IMR-90 (cell line): ENCODE data around the gene HAUS3.

Source experiments
- CEBPB ChIP-seq: IDR thresholded peaks from 2 replicates; pipeline ENCODE4 v1.6.1; 2012; ENCODE audit warnings: low read depth, low read length, improper control_type of control experiment
- FOS ChIP-seq: fragments of 150-350 bp; IDR thresholded peaks from 2 replicates; pipeline ENCODE4 v1.6.1; 2016; ENCODE audit warnings: low read depth, low read length
- MAFK ChIP-seq: IDR thresholded peaks from 2 replicates; pipeline ENCODE4 v1.6.1; 2012; ENCODE audit warnings: low read depth, low read length, improper control_type of control experiment
- MAZ ChIP-seq: IDR thresholded peaks from 2 replicates; pipeline ENCODE4 v1.6.1; 2012; ENCODE audit warnings: low read depth, mild to moderate bottlenecking, low read length, improper control_type of control experiment, moderate library complexity, borderline replicate concordance
- MXI1 ChIP-seq: IDR thresholded peaks from 2 replicates; pipeline ENCODE4 v1.6.1; 2012; ENCODE audit warnings: low read depth, mild to moderate bottlenecking, low read length, moderate library complexity, borderline replicate concordance
- NFE2L2 ChIP-seq: fragments of 150-350 bp; IDR thresholded peaks from 2 replicates; pipeline ENCODE4 v1.6.1; 2016; ENCODE audit warnings: low read depth, mild to moderate bottlenecking, low read length
- POLR2A ChIP-seq: IDR thresholded peaks from 2 replicates; pipeline ENCODE4 v1.6.1; 2012; ENCODE audit warnings: mild to moderate bottlenecking, low read depth, low read length
- RAD21 ChIP-seq: IDR thresholded peaks from 2 replicates; pipeline ENCODE4 v1.6.1; 2012; ENCODE audit warnings: low read length, improper control_type of control experiment
- RCOR1 ChIP-seq: IDR thresholded peaks from 2 replicates; pipeline ENCODE4 v1.6.1; 2012; ENCODE audit warnings: mild to moderate bottlenecking, low read length, improper control_type of control experiment; ENCODE audit not compliant: insufficient replicate concordance
- RFX5 ChIP-seq: IDR thresholded peaks from 2 replicates; pipeline ENCODE4 v1.8.0; 2012; ENCODE audit warnings: low read depth, mild to moderate bottlenecking, low read length, moderate library complexity
- TF ChIP-seq, protein P1 (sequence below): conservative IDR thresholded peaks from 2 replicates; pipeline ENCODE4 v1.5.1; 2012; ENCODE audit warnings: mild to moderate bottlenecking, low read depth, low read length, improper control_type of control experiment

DNA sequence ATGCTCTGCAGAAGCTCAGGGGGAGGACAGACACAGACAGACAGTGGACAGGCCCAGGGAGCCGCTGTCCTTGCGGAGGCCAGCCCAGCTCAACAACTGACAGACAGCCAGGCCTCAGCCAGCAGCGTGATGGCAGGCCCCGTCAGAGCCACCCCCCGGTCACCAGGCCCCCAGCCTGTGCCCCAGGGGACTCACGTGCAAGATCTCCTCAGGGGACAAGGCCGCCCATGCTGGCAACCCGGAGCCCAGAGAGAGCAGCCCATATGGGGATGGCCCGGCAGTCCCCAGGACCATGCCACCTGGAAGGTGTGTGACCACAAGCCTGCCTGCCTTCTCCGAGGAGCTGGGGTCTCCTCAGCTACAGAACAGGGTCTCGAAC lies 48.0 kb upstream of the HAUS3 start:
- TF ChIP-seq FOS (no peak), NFE2L2 (no peak), MAZ (no peak), POLR2A (no peak), RCOR1 (no peak), CEBPB (no peak), RAD21 (no peak), MXI1 (no peak), RFX5 (no peak), MAFK (no peak)
- TF ChIP-seq, protein P1, sequence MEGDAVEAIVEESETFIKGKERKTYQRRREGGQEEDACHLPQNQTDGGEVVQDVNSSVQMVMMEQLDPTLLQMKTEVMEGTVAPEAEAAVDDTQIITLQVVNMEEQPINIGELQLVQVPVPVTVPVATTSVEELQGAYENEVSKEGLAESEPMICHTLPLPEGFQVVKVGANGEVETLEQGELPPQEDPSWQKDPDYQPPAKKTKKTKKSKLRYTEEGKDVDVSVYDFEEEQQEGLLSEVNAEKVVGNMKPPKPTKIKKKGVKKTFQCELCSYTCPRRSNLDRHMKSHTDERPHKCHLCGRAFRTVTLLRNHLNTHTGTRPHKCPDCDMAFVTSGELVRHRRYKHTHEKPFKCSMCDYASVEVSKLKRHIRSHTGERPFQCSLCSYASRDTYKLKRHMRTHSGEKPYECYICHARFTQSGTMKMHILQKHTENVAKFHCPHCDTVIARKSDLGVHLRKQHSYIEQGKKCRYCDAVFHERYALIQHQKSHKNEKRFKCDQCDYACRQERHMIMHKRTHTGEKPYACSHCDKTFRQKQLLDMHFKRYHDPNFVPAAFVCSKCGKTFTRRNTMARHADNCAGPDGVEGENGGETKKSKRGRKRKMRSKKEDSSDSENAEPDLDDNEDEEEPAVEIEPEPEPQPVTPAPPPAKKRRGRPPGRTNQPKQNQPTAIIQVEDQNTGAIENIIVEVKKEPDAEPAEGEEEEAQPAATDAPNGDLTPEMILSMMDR, result no peak
